IPS-18c (cell line): ENCODE measurements around the gene STH.
"Not testable (repeated sequence)": the region's sequence is repeated elsewhere in the genome, so short reads cannot be mapped to it uniquely, and the experiment has no call there.

Experiments used
- H3K4me3 ChIP-seq: 2 replicates; pipeline ENCODE4 v1.7.0; 2013; ENCODE audit warnings: low read depth, mild to moderate bottlenecking, low read length, moderate library complexity; ENCODE audit not compliant: insufficient read depth
- H3K9me3 ChIP-seq: one replicate; pipeline ENCODE4 v1.6.1; 2013; ENCODE audit warnings: mild to moderate bottlenecking, low read length, moderate library complexity; ENCODE audit not compliant: control insufficient read depth, insufficient read depth

Gene STH

DNA sequence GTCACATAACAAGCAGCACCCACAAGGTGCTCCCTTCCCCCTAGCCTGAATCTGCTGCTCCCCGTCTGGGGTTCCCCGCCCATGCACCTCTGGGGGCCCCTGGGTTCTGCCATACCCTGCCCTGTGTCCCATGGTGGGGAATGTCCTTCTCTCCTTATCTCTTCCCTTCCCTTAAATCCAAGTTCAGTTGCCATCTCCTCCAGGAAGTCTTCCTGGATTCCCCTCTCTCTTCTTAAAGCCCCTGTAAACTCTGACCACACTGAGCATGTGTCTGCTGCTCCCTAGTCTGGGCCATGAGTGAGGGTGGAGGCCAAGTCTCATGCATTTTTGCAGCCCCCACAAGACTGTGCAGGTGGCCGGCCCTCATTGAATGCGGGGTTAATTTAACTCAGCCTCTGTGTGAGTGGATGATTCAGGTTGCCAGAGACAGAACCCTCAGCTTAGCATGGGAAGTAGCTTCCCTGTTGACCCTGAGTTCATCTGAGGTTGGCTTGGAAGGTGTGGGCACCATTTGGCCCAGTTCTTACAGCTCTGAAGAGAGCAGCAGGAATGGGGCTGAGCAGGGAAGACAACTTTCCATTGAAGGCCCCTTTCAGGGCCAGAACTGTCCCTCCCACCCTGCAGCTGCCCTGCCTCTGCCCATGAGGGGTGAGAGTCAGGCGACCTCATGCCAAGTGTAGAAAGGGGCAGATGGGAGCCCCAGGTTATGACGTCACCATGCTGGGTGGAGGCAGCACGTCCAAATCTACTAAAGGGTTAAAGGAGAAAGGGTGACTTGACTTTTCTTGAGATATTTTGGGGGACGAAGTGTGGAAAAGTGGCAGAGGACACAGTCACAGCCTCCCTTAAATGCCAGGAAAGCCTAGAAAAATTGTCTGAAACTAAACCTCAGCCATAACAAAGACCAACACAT is at the start of gene STH:
STH (plus strand) TSS at position 264 of the 913 bp plus-strand sequence; CDS start at position 294, 30 bp downstream.
- no peaks in the 10 kb centered on the region for H3K9me3 ChIP-seq
- no peak within 1 kb of the TSS for H3K4me3 ChIP-seq

- no peaks in the 10 kb centered on the region for H3K9me3 ChIP-seq
- no peak overlapping the region for H3K4me3 ChIP-seq
Measured at GRCh38 chr17:45949755-45950320, 49.2 kb upstream of the STH start.

DNA sequence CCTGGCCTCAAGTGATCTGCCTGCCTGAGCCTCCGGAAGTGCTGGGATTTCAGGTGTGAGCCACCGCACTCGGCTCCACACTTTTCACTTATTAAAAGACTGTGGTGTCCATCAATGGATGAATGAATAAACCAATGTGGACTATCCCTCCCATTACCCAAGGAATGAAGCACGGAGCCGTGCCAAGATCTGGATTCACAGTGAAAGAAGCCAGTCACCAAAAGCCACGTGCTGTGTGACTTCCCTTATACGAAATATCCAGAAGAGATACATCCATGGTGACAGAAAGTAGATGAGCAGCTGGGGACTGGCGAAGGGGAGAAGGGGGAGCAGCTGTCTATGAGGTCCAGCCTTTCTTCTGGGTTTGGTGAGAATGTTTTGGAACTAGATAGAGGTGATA is 48.2 kb upstream of the STH start:
- no peak overlapping the region for H3K4me3 ChIP-seq
- no peaks in the 10 kb centered on the region for H3K9me3 ChIP-seq

DNA sequence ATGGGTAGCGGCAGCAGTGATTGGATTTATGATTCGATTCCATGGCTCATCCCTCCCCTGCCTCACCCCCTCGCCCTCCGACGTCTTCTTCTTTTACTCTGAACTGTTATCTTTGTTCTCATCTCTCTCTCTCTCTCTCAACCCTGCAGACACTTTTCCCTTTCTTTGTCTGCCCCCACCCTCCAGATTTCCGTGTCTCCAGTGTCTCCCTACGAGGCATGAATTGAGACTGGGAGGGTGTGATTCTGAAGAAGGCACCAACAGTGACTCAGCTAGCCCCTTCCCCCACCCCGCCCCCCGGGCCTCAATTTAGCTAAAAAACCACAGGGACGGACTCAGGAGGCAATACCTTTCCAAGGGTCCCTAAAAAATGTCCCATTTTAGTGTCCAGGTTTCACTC is 47.6 kb upstream of the STH start:
- H3K4me3 ChIP-seq, result no peak overlapping the region

GRCh38 chr17:45951941-45952340 is 47.1 kb upstream of the STH start:
- no peak overlapping the region for H3K4me3 ChIP-seq
- no peaks in the 10 kb centered on the region for H3K9me3 ChIP-seq

More for the DNA sequence above, 47.6 kb upstream of the STH start:
- H3K9me3 ChIP-seq, result no peaks in the 10 kb centered on the region

DNA sequence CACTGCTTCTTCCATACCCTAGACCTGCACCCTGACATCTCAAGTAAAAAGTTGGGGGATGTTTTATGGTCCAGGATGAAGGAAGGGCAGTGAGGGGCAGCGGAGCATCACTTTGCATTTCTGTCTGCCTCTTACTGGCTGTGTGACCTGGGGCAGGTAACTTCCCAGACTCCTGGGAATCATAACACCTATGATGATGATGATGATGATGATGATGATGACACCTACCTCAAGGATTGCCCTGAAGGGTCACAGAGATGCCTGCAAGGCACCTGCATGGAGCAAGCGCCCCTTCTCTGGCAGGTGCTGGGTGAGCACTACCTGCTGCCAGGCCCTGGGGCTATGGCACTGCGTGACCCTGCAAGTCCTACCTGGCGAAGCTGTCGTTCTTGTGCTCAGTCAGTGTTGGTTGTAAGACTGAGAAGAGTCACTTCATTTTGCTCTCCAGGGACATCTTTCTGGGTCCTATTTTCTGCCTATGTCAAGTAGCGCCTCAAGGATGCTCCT is 46.2 kb upstream of the STH start:
- Histone ChIP-seq H3K9me3 (no peaks in the 10 kb centered on the region), H3K4me3 (no peak overlapping the region)

DNA sequence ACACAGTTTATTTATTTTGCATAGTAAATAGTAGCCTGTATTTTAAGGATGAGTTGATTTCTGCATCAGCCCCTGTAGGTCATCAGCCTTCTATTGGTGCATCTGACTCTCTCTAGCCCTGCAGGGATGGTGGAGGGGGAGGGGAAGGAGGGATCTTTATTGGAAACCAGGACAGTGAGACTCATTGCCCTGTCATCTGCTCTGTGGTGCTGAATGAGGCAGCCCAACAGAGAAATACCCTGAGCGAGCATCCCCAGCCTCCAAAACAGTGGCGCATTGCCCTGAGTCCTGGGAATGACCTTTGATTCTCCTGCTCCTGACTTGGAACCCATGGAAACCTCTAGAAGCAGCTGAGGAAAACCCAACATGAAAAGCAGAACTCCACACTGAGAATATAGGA is 45.5 kb upstream of the STH start:
- Histone ChIP-seq H3K4me3 (no peak overlapping the region), H3K9me3 (no peaks in the 10 kb centered on the region)

GRCh38 chr17:45954914-45955313 is 44.1 kb upstream of the STH start:
- no peak overlapping the region for H3K4me3 ChIP-seq

GRCh38 chr17:45955326-45955725 is 43.7 kb upstream of the STH start:
- H3K4me3 ChIP-seq, result no peak overlapping the region

More at GRCh38 chr17:45954914-45955313, 44.1 kb upstream of the STH start:
- no peaks in the 10 kb centered on the region for H3K9me3 ChIP-seq

GRCh38 chr17:45956090-45956489 is 43.0 kb upstream of the STH start:
- no peaks in the 10 kb centered on the region for H3K9me3 ChIP-seq
- no peak overlapping the region for H3K4me3 ChIP-seq

More at GRCh38 chr17:45955326-45955725, 43.7 kb upstream of the STH start:
- no peaks in the 10 kb centered on the region for H3K9me3 ChIP-seq

DNA sequence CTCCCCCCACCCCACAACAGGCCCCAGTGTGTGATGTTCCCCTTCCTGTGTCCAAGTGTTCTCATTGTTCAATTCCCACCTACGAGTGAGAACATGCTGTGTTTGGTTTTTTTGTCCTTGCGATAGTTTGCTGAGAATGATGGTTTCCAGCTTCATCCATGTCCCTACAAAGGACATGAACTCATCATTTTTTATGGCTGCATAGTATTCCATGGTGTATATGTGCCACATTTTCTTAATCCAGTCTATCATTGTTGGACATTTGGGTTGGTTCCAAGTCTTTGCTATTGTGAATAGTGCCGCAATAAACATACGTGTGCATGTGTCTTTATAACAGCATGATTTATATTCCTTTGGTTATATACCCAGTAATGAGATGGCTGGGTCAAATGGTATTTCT is 42.3 kb upstream of the STH start:
- not testable (repeated sequence) for H3K9me3 ChIP-seq, H3K4me3 ChIP-seq

DNA sequence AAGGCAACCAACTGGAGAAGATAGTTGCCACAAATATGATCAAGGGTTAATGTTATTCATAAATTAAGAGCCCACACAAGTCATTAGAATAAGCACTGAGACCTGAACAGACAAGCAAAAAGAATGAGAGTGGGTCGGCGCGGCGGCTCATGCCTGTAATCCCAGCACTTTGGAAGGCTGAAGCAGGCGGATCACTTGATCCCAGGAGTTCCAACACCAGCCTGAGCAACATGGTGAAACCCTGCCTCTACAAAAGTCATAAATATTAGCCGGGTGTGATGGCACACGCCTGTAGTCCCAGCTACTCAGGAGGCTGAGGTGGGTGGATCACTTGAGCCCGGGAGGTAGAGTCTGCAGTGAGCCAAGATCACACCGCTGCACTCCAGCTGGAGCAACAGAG is 40.7 kb upstream of the STH start:
- Histone ChIP-seq H3K9me3 (no peaks in the 10 kb centered on the region), H3K4me3 (no peak overlapping the region)

DNA sequence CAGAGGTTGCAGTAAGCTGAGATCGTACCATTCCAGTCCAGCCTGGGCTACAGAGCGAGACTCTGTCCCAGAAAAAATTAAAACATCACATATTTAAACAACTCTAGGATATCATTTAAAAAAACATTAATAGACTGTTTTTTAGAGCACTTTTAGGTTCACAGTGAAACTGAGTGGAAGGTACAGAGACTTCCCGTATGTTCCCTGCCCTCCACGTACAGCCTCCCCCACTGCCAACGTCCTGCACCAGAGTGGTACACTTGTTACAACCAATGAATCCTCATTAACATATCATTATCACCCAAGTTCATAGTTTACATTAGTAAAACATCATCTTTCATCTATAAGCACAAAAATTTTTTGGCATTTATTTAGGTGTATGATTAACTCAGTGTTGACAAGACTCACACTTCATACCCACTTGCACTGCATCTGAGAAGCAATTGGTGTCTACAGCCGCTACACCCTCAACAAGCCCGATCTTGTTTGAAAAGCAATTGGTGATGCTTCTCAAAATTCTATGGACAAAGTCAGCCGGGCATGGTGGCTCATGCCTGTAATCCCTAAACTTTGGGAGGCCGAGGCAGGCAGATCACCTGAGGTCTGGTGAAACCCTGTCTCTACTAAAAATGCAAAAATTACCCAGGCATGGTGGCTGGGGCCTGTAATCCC is 39.9 kb upstream of the STH start:
- no peaks in the 10 kb centered on the region for H3K9me3 ChIP-seq

DNA sequence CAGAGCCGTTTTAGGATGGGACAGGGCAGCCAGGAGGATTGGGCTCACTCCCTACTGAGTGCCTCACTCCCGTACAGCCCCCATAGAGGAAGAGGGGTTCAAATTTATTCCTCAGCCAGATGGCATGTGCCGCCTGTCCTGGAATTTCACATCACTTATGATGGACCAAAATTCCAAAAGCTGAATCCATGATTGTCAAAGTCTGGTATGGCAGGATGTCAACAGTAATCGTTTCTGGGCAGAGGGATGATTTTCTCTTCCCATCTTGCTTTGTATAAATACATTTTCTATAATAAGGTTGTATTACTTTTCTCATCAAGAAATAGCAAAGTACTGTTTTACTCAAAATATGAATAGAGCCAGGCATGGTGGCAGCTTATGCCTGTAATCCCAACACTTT is 38.7 kb upstream of the STH start:
- Histone ChIP-seq H3K4me3 (no peak overlapping the region), H3K9me3 (no peaks in the 10 kb centered on the region)

More for the DNA sequence above, 39.9 kb upstream of the STH start:
- no peak overlapping the region for H3K4me3 ChIP-seq

GRCh38 chr17:45961206-45961605 is 37.8 kb upstream of the STH start:
- no peaks in the 10 kb centered on the region for H3K9me3 ChIP-seq
- H3K4me3 ChIP-seq, result no peak overlapping the region; the same call in 1 of the 2 replicates

DNA sequence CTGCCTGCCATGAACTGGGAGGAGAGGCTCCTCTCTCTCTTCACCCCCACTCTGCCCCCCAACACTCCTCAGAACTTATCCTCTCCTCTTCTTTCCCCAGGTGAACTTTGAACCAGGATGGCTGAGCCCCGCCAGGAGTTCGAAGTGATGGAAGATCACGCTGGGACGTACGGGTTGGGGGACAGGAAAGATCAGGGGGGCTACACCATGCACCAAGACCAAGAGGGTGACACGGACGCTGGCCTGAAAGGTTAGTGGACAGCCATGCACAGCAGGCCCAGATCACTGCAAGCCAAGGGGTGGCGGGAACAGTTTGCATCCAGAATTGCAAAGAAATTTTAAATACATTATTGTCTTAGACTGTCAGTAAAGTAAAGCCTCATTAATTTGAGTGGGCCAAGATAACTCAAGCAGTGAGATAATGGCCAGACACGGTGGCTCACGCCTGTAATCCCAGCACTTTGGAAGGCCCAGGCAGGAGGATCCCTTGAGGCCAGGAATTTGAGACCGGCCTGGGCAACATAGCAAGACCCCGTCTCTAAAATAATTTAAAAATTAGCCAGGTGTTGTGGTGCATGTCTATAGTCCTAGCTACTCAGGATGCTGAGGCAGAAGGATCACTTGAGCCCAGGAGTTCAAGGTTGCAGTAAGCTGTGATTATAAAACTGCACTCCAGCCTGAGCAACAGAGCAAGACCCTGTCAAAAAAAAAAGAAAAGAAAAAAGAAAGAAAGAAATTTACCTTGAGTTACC is 36.7 kb upstream of the STH start:
- H3K4me3 ChIP-seq, result no peak overlapping the region
- H3K9me3 ChIP-seq, result no peaks in the 10 kb centered on the region

DNA sequence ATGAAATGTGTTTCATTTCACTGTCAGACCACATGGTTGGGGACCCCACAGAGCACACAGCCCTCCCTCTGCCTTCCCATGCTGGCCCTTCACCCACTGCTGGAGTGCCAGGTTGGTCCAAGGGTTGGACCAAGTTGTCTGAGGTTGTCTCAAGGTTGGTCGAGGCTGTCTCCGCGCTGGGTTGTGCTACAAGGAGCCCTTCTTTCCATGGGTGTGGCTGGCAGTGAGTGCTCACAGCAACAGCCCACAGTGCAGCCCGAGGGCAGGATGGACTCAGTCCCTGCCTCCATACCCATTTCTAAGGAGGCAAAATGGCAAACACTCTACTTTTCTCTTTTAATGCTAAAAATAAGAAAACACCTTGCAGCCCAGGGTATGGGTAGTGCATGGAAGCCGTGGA is 35.8 kb upstream of the STH start:
- no peaks in the 10 kb centered on the region for H3K9me3 ChIP-seq
- no peak overlapping the region for H3K4me3 ChIP-seq
